Measurements from ENCODE around the gene CRYBB1.
A peak's percentile ranks its signal among the peaks of the same experiment; 100 is the strongest.
"Not testable (repeated sequence)": the region's sequence is repeated elsewhere in the genome, so short reads cannot be mapped to it uniquely, and the experiment has no call there.

CRYBB1 gene

DNA sequence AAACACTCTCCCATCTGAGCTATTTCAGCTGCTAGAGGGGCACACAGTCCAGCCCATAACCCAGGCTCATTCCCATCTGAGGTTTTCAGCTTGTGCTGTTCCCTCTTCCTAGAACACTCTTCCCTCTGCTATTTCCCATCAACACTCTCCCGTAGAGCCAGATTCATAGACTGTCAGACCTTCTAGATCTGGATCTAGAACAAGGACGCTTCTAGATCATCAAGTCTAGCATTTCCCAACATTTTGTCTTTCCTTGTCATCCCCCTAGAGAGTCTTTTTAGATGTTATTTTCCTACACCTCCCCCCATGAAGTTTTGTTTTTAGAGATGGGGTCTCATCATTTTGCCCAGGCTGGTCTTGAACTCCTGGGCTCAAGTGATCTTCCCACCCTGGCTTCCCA, 17.3 kb upstream of the CRYBB1 start:
- no peak for DNase-seq

DNA sequence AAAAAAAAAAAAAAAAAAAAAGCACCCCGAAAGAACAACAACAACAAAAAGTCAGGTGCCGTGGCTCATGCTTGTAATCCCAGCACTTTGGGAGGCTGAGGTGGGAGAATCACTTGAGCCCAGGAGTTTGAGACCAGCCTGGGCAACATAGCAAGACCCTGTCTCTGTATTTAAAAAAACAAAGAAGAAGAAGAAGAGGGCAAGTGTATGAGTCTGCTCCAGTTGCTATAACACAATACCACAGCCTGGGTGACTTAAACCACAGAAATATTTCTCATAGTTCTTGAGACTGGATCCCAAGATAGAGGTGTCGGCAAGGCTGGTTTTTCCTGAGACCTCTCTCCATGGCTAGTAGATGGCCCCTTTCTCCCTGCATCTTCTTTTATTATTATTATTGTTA, 16.4 kb upstream of the CRYBB1 start:
- DNase-seq = no peak

DNA sequence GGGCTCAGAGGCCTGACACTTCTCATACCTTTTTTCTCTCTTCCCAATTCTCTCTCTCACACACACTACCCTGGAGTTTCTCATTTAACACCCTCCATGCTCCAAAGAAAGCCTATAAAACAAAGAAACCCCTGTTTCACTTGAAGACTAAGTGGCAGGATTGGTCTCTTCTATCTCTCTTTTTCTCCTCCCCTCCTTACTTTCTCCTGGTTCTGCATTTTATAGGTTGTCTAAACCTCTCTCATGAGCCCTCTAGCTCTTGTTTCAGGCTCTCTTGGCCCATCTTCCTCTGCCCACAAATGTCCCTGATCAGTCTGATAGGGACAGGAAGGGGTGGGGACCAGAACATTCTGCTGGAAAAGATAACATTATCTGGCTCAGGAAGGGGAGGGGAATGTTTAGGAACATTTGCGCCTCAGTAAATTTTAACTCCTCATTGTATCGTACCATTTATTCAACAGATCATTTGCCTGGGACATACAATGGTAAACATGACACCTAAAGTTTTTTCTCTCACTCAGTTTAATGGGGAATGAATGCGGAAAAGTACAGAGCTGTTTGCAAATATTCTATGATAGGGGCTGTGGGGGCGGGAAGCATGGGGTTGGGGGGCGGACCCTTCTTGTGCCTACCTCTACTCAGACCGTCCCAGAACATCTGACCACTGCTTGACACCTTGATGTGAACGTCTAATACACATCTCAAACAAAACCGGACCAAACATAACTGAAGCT, 14.8 kb upstream of the CRYBB1 start:
- peak; percentile 62 for DNase-seq

DNA sequence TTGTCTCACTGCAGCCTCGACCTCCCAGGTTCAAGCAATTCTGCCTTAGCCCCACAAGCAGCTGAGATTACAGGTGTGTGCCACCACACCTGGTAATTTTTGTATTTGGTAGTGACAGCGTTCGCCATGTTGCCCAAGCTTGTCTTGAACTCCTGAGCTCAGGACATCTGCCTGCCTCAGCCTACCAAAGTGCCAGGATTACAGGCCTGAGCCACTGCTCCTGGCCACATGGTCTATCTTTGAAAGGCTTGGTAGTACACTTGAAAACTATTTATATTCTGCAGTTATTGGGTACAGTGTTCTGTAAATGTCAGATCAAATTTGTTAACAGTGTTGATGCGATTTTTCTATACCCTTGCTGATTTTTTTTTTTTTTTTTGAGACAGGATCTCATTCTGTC, 13.5 kb upstream of the CRYBB1 start:
- no peak for DNase-seq

- no peak for DNase-seq
These were observed 12.3 kb upstream of the CRYBB1 start for GRCh38 chr22:26629988-26630761.

- no peak for DNase-seq
These were observed 7.0 kb upstream of the CRYBB1 start for GRCh38 chr22:26624803-26625202.

GRCh38 chr22:26623984-26624383, 6.2 kb upstream of the CRYBB1 start:
- DNase-seq = no peak

DNA sequence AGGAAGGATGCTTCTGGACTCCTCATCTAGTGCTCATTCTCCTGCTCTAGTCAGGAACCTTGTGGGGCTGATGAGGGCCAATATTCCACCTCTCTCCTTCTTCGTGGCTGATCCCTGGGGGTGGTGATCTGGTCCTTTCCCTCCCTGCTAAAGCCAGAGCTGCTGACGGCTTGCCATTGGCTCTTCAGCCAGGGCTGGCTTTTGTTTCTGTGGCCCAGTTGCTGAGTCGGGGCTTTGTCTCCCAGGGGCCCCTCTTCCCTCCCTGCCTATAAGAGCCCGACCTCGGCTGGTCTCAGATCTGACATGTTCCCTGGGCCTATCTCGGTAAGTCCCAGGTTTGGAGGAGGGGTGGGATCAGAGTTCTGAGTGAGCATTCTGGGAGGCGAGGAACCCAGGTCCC, 3.8 kb upstream of the CRYBB1 start, which contains the start of gene CRYBA4:
Gene CRYBA4, plus strand, starts transcription at position 301 of the 400 bp plus-strand sequence. CDS start 634 bp downstream, outside the sequence.
- no peak for DNase-seq

GRCh38 chr22:26620197-26620596, 2.4 kb upstream of the CRYBB1 start:
- no peak for DNase-seq

- DNase-seq = no peak
These were observed 1.7 kb upstream of the CRYBB1 start for GRCh38 chr22:26619510-26619909.

- no peak for DNase-seq
These were observed 628 bp upstream of the CRYBB1 start for GRCh38 chr22:26618455-26618854.

DNA sequence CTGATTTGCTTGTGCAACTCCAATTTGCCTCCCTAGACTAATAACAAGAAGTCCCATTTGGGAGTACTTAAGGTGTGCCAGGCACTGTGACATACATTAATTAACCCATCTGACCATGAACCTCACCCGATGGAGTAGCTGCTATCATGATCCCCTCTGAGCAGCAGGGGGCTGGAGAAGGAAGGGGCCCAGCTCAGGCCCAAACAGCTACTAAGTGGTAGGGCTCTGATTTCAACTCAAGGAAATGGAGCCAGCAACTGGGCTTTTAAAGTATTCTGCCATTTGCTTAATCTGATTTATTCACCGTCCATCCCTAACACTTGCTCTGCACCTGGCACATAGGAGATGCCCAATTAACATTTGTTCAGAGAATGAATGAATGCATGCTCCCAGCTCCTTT, 1.2 kb downstream of the CRYBB1 start:
- no peak for DNase-seq

DNA sequence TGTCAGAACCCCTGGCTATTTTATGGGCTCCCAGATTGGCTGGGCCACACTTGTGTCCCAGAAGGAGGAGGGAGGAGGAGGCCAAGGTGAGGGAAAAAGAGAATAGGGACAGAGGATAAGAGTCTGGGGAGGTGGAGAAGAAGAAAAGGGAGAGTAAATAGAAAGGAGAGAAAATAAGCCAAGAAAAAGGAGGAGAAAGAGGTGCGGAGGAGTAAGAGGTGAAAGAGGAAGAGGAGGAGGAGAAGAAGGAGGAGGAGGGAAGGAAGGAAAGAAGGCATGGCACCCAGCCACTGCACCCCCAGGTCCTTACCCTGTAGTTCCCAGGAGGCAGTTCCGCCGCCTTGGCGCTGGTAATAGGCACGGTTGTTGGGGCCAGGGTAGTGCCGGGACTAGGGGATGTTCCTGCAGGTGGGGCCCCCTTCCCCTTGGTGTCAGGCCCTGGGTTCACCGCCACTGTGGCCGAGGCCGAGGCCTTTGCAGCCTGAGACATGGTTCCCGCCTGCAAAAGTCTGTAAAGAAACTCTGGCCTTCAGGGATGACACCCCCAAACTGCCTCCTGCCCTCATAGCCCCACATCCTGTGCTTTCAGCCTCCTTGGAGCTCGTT, 1.9 kb downstream of the CRYBB1 start:
- no peak for DNase-seq

DNA sequence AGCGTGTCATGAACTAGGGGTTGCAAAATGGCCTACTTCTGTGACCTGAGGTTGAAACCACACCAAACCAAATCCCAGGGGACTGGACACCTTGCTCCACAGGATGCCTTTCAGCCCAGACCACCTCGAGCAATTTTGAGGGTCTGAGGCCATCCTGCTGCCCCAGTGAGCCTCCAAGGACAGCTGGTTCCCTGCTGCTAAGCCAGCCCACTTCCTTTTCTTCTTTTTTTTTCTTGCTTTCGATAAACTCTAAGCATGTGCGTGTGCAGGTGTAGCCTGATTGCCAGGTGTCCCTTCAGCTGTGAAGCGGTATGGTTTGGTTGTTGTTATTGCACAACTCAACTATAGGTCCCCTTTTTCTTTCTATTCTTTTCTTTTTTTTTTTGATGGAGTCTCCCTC, 2.7 kb downstream of the CRYBB1 start:
- no peak for DNase-seq

DNA sequence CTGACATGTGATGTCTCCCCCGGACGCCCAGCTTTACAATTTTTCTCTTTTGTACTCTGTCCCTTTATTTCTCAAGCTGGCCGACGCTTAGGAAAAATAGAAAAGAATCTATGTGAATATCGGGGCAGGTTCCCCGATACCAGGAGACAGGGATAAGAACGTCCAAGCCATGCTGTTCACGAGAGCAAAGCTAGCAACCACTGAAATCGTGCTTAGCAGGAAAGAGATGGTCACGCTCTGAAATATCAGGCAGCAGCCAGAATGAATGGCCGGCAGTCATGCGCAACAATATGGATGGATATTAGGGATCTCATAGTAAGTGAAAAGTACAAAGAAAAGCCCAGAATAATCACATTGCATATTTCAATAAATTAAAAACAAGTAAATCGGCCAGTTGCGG, 3.5 kb downstream of the CRYBB1 start:
- no peak for DNase-seq

DNA sequence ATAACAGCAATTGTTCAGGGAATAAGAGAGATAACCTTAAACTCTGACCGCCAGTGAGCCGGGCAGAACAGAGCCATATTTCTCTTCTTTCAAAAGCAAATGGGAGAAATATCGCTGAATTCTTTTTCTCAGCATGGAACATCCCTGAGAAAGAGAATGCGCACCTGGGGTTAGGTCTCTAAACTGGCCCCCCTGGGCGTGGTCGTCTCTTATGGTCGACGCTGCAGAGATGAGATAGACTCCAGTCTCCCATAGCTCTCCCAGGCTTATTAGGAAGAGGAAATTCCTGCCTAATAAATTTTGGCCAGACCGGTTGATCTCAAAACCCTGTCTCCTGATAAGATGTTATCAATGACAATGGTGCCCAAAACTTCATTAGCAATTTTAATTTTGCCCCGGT, 4.1 kb downstream of the CRYBB1 start:
- not testable (repeated sequence) for DNase-seq

DNA sequence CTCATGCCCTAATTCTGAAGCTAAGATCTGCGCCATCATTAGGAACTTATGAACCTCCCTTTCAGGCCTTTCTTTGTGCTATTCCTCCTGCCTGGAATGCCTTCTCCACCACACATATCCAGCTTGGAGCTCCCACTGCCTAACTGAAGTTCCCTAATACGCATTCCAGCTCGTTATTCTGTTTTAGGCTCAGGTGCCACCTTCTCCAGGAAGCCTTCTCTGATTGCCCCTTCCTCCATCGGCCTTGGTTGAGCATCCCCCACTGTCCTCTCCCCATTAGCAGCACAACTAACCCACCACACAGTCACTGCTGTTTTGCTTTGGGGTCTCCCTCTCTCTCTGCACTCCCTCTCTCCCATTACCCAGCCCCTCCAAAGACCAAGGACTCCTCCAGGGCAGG, 5.2 kb downstream of the CRYBB1 start:
- no peak for DNase-seq

DNA sequence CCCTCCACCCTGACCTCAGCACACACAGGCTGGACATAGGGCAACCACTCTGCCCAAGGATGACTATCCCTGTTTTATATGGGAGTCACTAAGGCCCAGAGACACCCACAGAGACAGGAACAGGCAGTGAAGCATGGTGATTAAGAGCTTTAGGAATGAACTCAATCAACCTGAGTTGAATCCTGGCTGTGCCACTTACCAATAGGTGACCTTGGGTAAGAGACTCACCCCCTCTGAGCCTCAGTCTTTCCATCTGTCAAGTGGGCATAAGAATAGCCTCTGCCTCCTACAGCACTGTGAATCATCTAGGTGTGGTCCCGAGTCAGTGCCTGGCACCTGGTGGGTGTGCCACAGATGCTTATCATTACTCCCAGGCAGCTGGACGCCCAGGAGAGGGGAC, 6.8 kb downstream of the CRYBB1 start:
- DNase-seq = no peak

DNA sequence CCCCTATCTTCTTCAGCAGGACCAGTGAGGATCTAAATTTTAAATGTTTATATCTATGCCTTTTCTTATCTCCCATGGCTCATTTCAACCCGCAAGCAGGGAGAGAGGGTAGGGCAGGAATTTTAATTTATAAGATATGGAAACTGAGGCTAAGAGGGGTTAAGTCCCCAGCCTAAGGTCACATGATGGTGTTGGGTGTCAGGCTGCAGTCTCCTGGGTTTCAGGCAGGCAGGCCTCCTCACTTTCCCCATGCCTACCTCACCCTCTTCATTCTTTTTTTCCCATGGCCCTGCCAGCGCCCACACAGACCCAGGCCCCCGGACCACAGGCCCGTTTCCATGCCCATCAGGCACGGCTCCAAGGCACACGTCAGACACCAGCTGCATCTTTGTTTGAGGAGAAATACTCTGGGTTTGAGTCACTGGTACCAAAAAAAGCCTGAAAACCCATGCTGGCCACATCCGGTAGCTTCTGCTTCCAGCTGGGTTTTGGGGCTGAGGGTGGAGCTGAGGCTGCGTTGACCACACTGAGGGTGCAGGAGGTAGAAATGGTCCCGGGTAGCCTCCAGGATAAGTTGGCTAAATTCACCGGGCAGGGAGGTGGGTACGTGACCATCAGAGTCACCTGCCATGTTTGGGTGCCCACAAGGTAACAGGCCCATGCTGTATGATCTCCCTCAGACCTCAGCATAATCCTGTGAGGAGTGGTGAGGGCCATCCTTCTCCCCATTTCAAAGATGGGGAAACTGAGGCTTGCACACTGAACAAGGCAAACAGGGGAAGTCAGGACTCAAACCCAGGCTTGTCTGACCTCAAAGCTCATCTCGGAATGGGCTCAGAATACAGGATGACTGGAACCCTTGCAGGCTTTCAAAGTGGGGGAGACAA, 7.5 kb downstream of the CRYBB1 start:
- DNase-seq = no peak

- DNase-seq = no peak
These were observed 8.5 kb downstream of the CRYBB1 start for GRCh38 chr22:26609287-26609686.

DNA sequence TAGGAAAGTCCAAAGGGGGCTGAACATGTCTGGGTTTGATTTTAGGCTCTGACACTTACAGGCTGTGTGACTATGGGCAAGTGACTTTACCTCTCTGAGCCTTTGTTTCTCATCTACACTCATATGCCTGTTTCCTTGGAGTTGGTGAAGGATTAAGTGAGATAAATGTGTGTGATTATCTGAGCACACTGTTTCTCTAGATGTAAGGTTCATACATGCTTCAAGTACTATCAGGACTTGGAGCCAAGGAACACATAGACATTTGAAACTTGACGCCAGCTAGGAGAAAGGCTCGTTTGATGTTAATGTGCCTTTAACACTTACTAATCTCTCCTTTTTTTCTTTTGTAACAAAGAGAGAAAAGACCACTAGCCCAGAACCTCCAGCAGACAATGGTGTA, 9.7 kb downstream of the CRYBB1 start:
- DNase-seq = no peak

DNA sequence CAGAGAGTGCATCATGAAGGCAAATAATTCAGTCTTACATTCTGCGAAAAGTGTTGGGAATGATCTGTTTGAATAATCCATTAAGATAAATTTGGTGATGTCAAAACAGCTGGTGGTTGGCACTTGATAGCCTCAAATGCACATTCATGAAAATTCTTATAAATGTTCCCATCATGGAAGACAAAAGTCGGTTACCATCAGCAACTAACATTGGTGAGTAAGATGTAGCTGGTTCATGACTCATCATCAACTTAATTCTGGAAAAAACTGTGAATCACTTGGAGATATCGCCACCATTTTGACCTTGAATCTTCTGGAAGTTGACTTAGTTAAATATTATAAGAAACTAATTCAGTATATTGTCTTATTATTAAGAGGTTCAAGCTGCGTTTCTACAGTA, 11.2 kb downstream of the CRYBB1 start:
- no peak for DNase-seq

GRCh38 chr22:26604368-26604767, 13.5 kb downstream of the CRYBB1 start:
- no peak for DNase-seq
